HUES48 (cell line): Measurements from ENCODE around the gene DVL1.
A peak's percentile ranks its signal among the peaks of the same experiment; 100 is the strongest.

Source experiments
- H3K27ac ChIP-seq: one replicate; pipeline ENCODE4 v1.7.0; 2013; ENCODE audit warnings: low read depth, low read length, inconsistent platforms
- H3K27me3 ChIP-seq: 2 replicates; pipeline ENCODE4 v1.6.1; 2013; ENCODE audit warnings: mild to moderate bottlenecking, low read length; ENCODE audit not compliant: control insufficient read depth, insufficient read depth
- H3K36me3 ChIP-seq: 2 replicates; pipeline ENCODE4 v1.6.1; 2013; ENCODE audit warnings: low read length; ENCODE audit not compliant: control insufficient read depth, insufficient read depth
- H3K4me1 ChIP-seq: 2 replicates; pipeline ENCODE4 v1.6.1; 2013; ENCODE audit warnings: mild to moderate bottlenecking, low read length; ENCODE audit not compliant: control insufficient read depth, insufficient read depth
- H3K4me3 ChIP-seq: 2 replicates; pipeline ENCODE4 v1.5.1; 2013; ENCODE audit warnings: mild to moderate bottlenecking, low read depth, low read length
- H3K9ac ChIP-seq: 2 replicates; pipeline ENCODE4 v1.6.1; 2013; ENCODE audit warnings: mild to moderate bottlenecking, low read depth, low read length, moderate library complexity
- H3K9me3 ChIP-seq: 2 replicates; pipeline ENCODE4 v1.6.1; 2013; ENCODE audit warnings: low read length; ENCODE audit not compliant: control insufficient read depth, insufficient read depth

The DVL1 gene

GRCh38 chr1:1330366-1331067 lies 18.7 kb downstream of the DVL1 start:
- Histone ChIP-seq H3K4me3 (no peak overlapping the region), H3K9ac (no peak overlapping the region), H3K27ac (no peak overlapping the region), H3K36me3 (peaks cover 7% of the 10 kb centered on the region; the same call in 1 of the 2 replicates), H3K9me3 (no peaks in the 10 kb centered on the region), H3K4me1 (no peaks in the 10 kb centered on the region), H3K27me3 (no peaks in the 10 kb centered on the region)

GRCh38 chr1:1329304-1330210 lies 19.7 kb downstream of the DVL1 start:
- no peak overlapping the region for H3K27ac ChIP-seq

GRCh38 chr1:1328254-1328653 lies 21.0 kb downstream of the DVL1 start:
- Histone ChIP-seq H3K4me3 (no peak overlapping the region), H3K4me1 (no peaks in the 10 kb centered on the region), H3K9me3 (no peaks in the 10 kb centered on the region), H3K27me3 (no peaks in the 10 kb centered on the region), H3K27ac (no peak overlapping the region), H3K9ac (no peak overlapping the region), H3K36me3 (peaks cover 8% of the 10 kb centered on the region; the same call in 1 of the 2 replicates)

More at GRCh38 chr1:1329304-1330210, 19.7 kb downstream of the DVL1 start:
- Histone ChIP-seq H3K4me3 (no peak overlapping the region), H3K36me3 (peaks cover 7% of the 10 kb centered on the region; the same call in 1 of the 2 replicates), H3K27me3 (no peaks in the 10 kb centered on the region), H3K4me1 (no peaks in the 10 kb centered on the region), H3K9ac (no peak overlapping the region), H3K9me3 (no peaks in the 10 kb centered on the region)

GRCh38 chr1:1327291-1327690 lies 21.9 kb downstream of the DVL1 start:
- Histone ChIP-seq H3K36me3 (peaks cover 13% of the 10 kb centered on the region; the same call in 1 of the 2 replicates), H3K27me3 (no peaks in the 10 kb centered on the region), H3K4me1 (no peaks in the 10 kb centered on the region), H3K27ac (no peak overlapping the region), H3K4me3 (no peak overlapping the region), H3K9ac (no peak overlapping the region), H3K9me3 (no peaks in the 10 kb centered on the region)

- no peak overlapping the region for H3K9ac ChIP-seq
- H3K27ac ChIP-seq: no peak overlapping the region
- no peaks in the 10 kb centered on the region for H3K4me1 ChIP-seq
- H3K27me3 ChIP-seq: no peaks in the 10 kb centered on the region
- H3K9me3 ChIP-seq: no peaks in the 10 kb centered on the region
- peaks cover 18% of the 10 kb centered on the region; the same call in 1 of the 2 replicates for H3K36me3 ChIP-seq
- no peak overlapping the region for H3K4me3 ChIP-seq
These were observed 23.1 kb downstream of the DVL1 start for GRCh38 chr1:1326075-1326605.

GRCh38 chr1:1325288-1326074 lies 23.7 kb downstream of the DVL1 start:
- no peaks in the 10 kb centered on the region for H3K27me3 ChIP-seq
- no peaks in the 10 kb centered on the region for H3K4me1 ChIP-seq
- no peaks in the 10 kb centered on the region for H3K9me3 ChIP-seq
- H3K9ac ChIP-seq: peak overlapping the region; percentile 61; the same call in 1 of the 2 replicates
- H3K36me3 ChIP-seq: peaks cover 22% of the 10 kb centered on the region; the same call in 1 of the 2 replicates
- peak overlapping the region; percentile 42 for H3K27ac ChIP-seq
- peak overlapping the region; percentile 95 for H3K4me3 ChIP-seq

GRCh38 chr1:1324524-1325287 lies 24.5 kb downstream of the DVL1 start, which contains the start of the genes CPTP and INTS11:
TSS of gene CPTP (plus strand) at chr1:1324802. CDS start at chr1:1326911, 2,109 bp downstream.
TSS of gene INTS11 (minus strand) at chr1:1324660. CDS start at chr1:1324608, 52 bp downstream.
- peak within 1 kb of the TSS; percentile 95 for H3K4me3 ChIP-seq
- peaks cover 29% of the 10 kb centered on the region for H3K36me3 ChIP-seq
- H3K9ac ChIP-seq: peak within 1 kb of the TSS; percentile 83
- no peaks in the 10 kb centered on the region for H3K4me1 ChIP-seq
- no peaks in the 10 kb centered on the region for H3K27me3 ChIP-seq
- no peaks in the 10 kb centered on the region for H3K9me3 ChIP-seq
- H3K27ac ChIP-seq: peak within 1 kb of the TSS; percentile 61

GRCh38 chr1:1324084-1324523 lies 25.1 kb downstream of the DVL1 start:
- H3K4me1 ChIP-seq: no peaks in the 10 kb centered on the region
- peak overlapping the region; percentile 95 for H3K4me3 ChIP-seq
- H3K27me3 ChIP-seq: no peaks in the 10 kb centered on the region
- no peaks in the 10 kb centered on the region for H3K9me3 ChIP-seq
- H3K27ac ChIP-seq: peak overlapping the region; percentile 61
- H3K36me3 ChIP-seq: peaks cover 35% of the 10 kb centered on the region
- peak overlapping the region; percentile 83 for H3K9ac ChIP-seq

- H3K27me3 ChIP-seq: no peaks in the 10 kb centered on the region
- H3K9ac ChIP-seq: no peak overlapping the region
- H3K27ac ChIP-seq: no peak overlapping the region
- no peaks in the 10 kb centered on the region for H3K4me1 ChIP-seq
- H3K36me3 ChIP-seq: peaks cover 40% of the 10 kb centered on the region
- H3K9me3 ChIP-seq: no peaks in the 10 kb centered on the region
- H3K4me3 ChIP-seq: no peak overlapping the region; the same call in 1 of the 2 replicates
These were observed 26.3 kb downstream of the DVL1 start for GRCh38 chr1:1322952-1323351.
